ENCODE results near the gene COTL1. TPM values are rescaled to one million over a fixed set of nuclear protein-coding genes. Genes with fewer than 3 reads are reported as not detected.

The COTL1 gene
- total and polyA plus RNA-seq, 9 donors = 13.8 to 46.4 (median 29.3) TPM

GRCh38 chr16:84578538-84579126 lies 39.2 kb downstream of the COTL1 start:
- Histone ChIP-seq H3K9me3 (no peaks in the 10 kb centered on the region), H3K36me3 (no peaks in the 10 kb centered on the region), H3K4me1 (ENCODE audit: insufficient read depth) (no peaks in the 10 kb centered on the region), H3K27me3 (no peaks in the 10 kb centered on the region), H3K27ac (no peak overlapping the region), H3K4me3 (no peak overlapping the region)
- 89 to 96% (median 91%) methylated on average over 6 of the region's 6 CpGs for WGBS, 3 donors
- DNase-seq = no peak
- TF ChIP-seq CTCF (IDR thresholded peaks at IDR 0.05) = no peak
- TF ChIP-seq POLR2A (IDR thresholded peaks at IDR 0.05) = no peak
- no peak for TF ChIP-seq EP300 (IDR thresholded peaks at IDR 0.05)
- intact Hi-C loops (cut with DNase I) = no loop called here

- intact Hi-C loops (cut with DNase I) = no loop called here
- Histone ChIP-seq H3K4me3 (no peak overlapping the region), H3K36me3 (no peaks in the 10 kb centered on the region), H3K4me1 (ENCODE audit: insufficient read depth) (no peaks in the 10 kb centered on the region), H3K27ac (no peak overlapping the region), H3K9me3 (no peaks in the 10 kb centered on the region), H3K27me3 (no peaks in the 10 kb centered on the region)
- TF ChIP-seq POLR2A (IDR thresholded peaks at IDR 0.05) (no peak), EP300 (IDR thresholded peaks at IDR 0.05) (no peak), CTCF (IDR thresholded peaks at IDR 0.05) (no peak)
- WGBS, 3 donors = 93 to 96% (median 95%) methylated on average over 15 of the region's 15 CpGs
- DNase-seq = no peak
These were observed 40.7 kb downstream of the COTL1 start for GRCh38 chr16:84577034-84577803.

- DNase-seq = no peak
- WGBS, 3 donors = 89 to 93% (median 91%) methylated on average over 7 of the region's 7 CpGs
- intact Hi-C loops (cut with DNase I) = no loop called here
These were observed 42.0 kb downstream of the COTL1 start for GRCh38 chr16:84575914-84576313.

GRCh38 chr16:84574191-84574590 lies 43.7 kb downstream of the COTL1 start:
- intact Hi-C loops (cut with DNase I) = no loop called here
- no peaks in the 10 kb centered on the region for H3K27me3 ChIP-seq
- no peak for TF ChIP-seq POLR2A (IDR thresholded peaks at IDR 0.05)
- no peak for TF ChIP-seq EP300 (IDR thresholded peaks at IDR 0.05)
- TF ChIP-seq CTCF (IDR thresholded peaks at IDR 0.05) = no peak
- H3K36me3 ChIP-seq = no peaks in the 10 kb centered on the region
- H3K4me3 ChIP-seq = no peak overlapping the region
- H3K9me3 ChIP-seq = no peaks in the 10 kb centered on the region
- 87 to 92% (median 92%) methylated on average over 12 of the region's 12 CpGs for WGBS, 3 donors
- DNase-seq = no peak
- H3K27ac ChIP-seq = no peak overlapping the region
- H3K4me1 ChIP-seq (ENCODE audit: insufficient read depth) = no peaks in the 10 kb centered on the region

More at GRCh38 chr16:84575914-84576313, 42.0 kb downstream of the COTL1 start:
- Histone ChIP-seq H3K4me1 (ENCODE audit: insufficient read depth) (no peaks in the 10 kb centered on the region), H3K27ac (no peak overlapping the region), H3K36me3 (no peaks in the 10 kb centered on the region), H3K27me3 (no peaks in the 10 kb centered on the region), H3K4me3 (no peak overlapping the region), H3K9me3 (no peaks in the 10 kb centered on the region)
- no peak for TF ChIP-seq POLR2A (IDR thresholded peaks at IDR 0.05)
- no peak for TF ChIP-seq CTCF (IDR thresholded peaks at IDR 0.05)
- no peak for TF ChIP-seq EP300 (IDR thresholded peaks at IDR 0.05)

Measured in ovary (tissue), 9 donors.